HepG2 (cell line): ENCODE measurements around the gene POLR2F. TPM values are rescaled to one million over a fixed set of nuclear protein-coding genes. Genes with fewer than 3 reads are reported as not detected.

Source experiments
- ARNT2 ChIP-seq: sonication (generic); formaldehyde crosslinking; IDR thresholded peaks from 2 replicates; pipeline ENCODE4 v1.8.0; 2022; ENCODE audit warnings: mild to moderate bottlenecking, low read depth, missing genetic modification reagents, moderate library complexity
- ARNTL ChIP-seq: sonication (generic); formaldehyde crosslinking; IDR thresholded peaks from 2 replicates; pipeline ENCODE4 v1.4.0; 2020; ENCODE audit warnings: mild to moderate bottlenecking, missing genetic modification reagents
- ASH2L ChIP-seq: fragments of 300-600, 200-600 bp; sonication (generic); IDR thresholded peaks from 2 replicates; pipeline ENCODE4 v1.7.0; 2017; ENCODE audit warnings: low read depth, mild to moderate bottlenecking, moderate library complexity, mixed read lengths, low read length; ENCODE audit not compliant: insufficient read length
- CAMTA2 ChIP-seq: sonication (generic); formaldehyde crosslinking; IDR thresholded peaks from 2 replicates; pipeline ENCODE4 v1.4.0; 2020; ENCODE audit warnings: mild to moderate bottlenecking, missing genetic modification reagents, borderline replicate concordance
- GFI1 ChIP-seq: sonication (generic); formaldehyde crosslinking; IDR thresholded peaks from 2 replicates; pipeline ENCODE4 v1.5.0; 2020; ENCODE audit warnings: missing genetic modification reagents, mild to moderate bottlenecking, borderline replicate concordance
- GPN1 ChIP-seq: sonication (generic); formaldehyde crosslinking; IDR thresholded peaks from 2 replicates; pipeline ENCODE4 v1.5.1; 2020; ENCODE audit warnings: missing genetic modification reagents, borderline replicate concordance
- IKZF4 ChIP-seq: sonication (generic); formaldehyde crosslinking; IDR thresholded peaks from 2 replicates; pipeline ENCODE4 v1.5.1; 2020; ENCODE audit warnings: borderline replicate concordance, mild to moderate bottlenecking, low read depth, missing genetic modification reagents; ENCODE audit errors: not compliant biosample characterization
- NR2F2 ChIP-seq: IDR thresholded peaks from 2 replicates; pipeline ENCODE4 v1.6.1; 2012; ENCODE audit warnings: low read depth, inconsistent platforms, borderline replicate concordance
- PHF5A ChIP-seq: IDR thresholded peaks from one replicate; pipeline ENCODE4 v1.6.1; 2018; ENCODE audit warnings: low read depth, missing genetic modification reagents; ENCODE audit not compliant: unreplicated experiment
- RFX1 ChIP-seq: fragments of 450-650 bp; IDR thresholded peaks from 2 replicates; pipeline ENCODE4 v1.6.1; 2017
- TARDBP ChIP-seq: sonication (generic); formaldehyde crosslinking; IDR thresholded peaks from 2 replicates; pipeline ENCODE4 v1.8.0; 2022; ENCODE audit warnings: mild to moderate bottlenecking, missing genetic modification reagents
- ZNF138 ChIP-seq: sonication (generic); formaldehyde crosslinking; IDR thresholded peaks from 2 replicates; pipeline ENCODE4 v1.5.0; 2020; ENCODE audit warnings: mild to moderate bottlenecking, low read depth, missing genetic modification reagents
- ZNF224 ChIP-seq: sonication (generic); formaldehyde crosslinking; IDR thresholded peaks from 2 replicates; pipeline ENCODE4 v1.5.0; 2020; ENCODE audit warnings: mild to moderate bottlenecking, missing genetic modification reagents
- ZNF234 ChIP-seq: sonication (generic); formaldehyde crosslinking; conservative IDR thresholded peaks from 2 replicates; pipeline ENCODE4 v1.5.1; 2020; ENCODE audit warnings: mild to moderate bottlenecking, missing genetic modification reagents
- ZNF274 ChIP-seq: sonication (generic); formaldehyde crosslinking; IDR thresholded peaks from 2 replicates; pipeline ENCODE4 v1.5.1; 2020; ENCODE audit warnings: mild to moderate bottlenecking, missing genetic modification reagents
- ZNF280D ChIP-seq: sonication (generic); formaldehyde crosslinking; IDR thresholded peaks from 2 replicates; pipeline ENCODE4 v1.5.1; 2020; ENCODE audit warnings: mild to moderate bottlenecking, missing genetic modification reagents
- ZNF333 ChIP-seq: sonication (generic); formaldehyde crosslinking; IDR thresholded peaks from 2 replicates; pipeline ENCODE4 v1.4.0; 2020; ENCODE audit warnings: mild to moderate bottlenecking, missing genetic modification reagents, borderline replicate concordance
- ZNF572 ChIP-seq: sonication (generic); formaldehyde crosslinking; IDR thresholded peaks from 2 replicates; pipeline ENCODE4 v1.5.1; 2020; ENCODE audit warnings: mild to moderate bottlenecking, missing genetic modification reagents
- ZNF687 ChIP-seq: sonication (generic); formaldehyde crosslinking; IDR thresholded peaks from 2 replicates; pipeline ENCODE4 v1.5.1; 2020; ENCODE audit warnings: mild to moderate bottlenecking, missing genetic modification reagents, moderate library complexity
- ZNF788 ChIP-seq: sonication (generic); formaldehyde crosslinking; IDR thresholded peaks from 2 replicates; pipeline ENCODE4 v1.5.0; 2020; ENCODE audit warnings: mild to moderate bottlenecking, missing genetic modification reagents, borderline replicate concordance
- ZNF816 ChIP-seq: sonication (generic); formaldehyde crosslinking; IDR thresholded peaks from 2 replicates; pipeline ENCODE4 v1.8.0; 2022; ENCODE audit warnings: missing genetic modification reagents, mild to moderate bottlenecking, borderline replicate concordance
- ZSCAN31 ChIP-seq: sonication (generic); formaldehyde crosslinking; IDR thresholded peaks from 2 replicates; pipeline ENCODE4 v1.5.0; 2020; ENCODE audit warnings: low read depth, mild to moderate bottlenecking, missing genetic modification reagents
- polyA plus RNA-seq, 8 experiments: library from polyadenylated mRNA; depleted of rRNA in 3 of 8; stranded (reverse) in 7 of 8; unstranded in 1 of 8; fragments of >200 nt; fragmentation: Illumina TruSeq in 4 of 8; extraction: Trizol in 4 of 8; gene quantifications; 2 replicates each; pipeline versions ENCODE4 v1.2.1 to v1.2.3, GENCODE V29; 2011 to 2016; ENCODE audit warnings: low read depth in 4 of 8, missing spikeins in 1 of 8, mixed read lengths in 1 of 8; ENCODE audit not compliant: insufficient read depth in 1 of 8
- total RNA-seq, 5 experiments: library from RNA; depleted of rRNA; stranded (reverse); fragments of >200 nt; fragmentation: Illumina TruSeq; extraction: Trizol; gene quantifications; 2 replicates each; pipeline ENCODE4 v1.2.3, GENCODE V29; 2016; ENCODE audit warnings: low read depth in 1 of 5

The POLR2F gene
- total and polyA plus RNA-seq, 2 of the 13 experiments (the other 11 are each of a cell fraction or from before 2014, with no cell fraction given) = 135 to 158 TPM

- TF ChIP-seq ZNF280D (CRISPR knock-in tag) (peak; percentile 61; the same call in 1 of the 2 replicates), ZNF333 (CRISPR knock-in tag) (peak; percentile 78; the same call in 1 of the 2 replicates), ZNF224 (0 out of 2 replicates have a peak, but pooled peaks have one; percentile 0), TARDBP (CRISPR knock-in tag) (0 out of 2 replicates have a peak, but pooled peaks have one; percentile 15), NR2F2 (no peak), ZNF572 (CRISPR knock-in tag) (peak; percentile 85; the same call in 1 of the 2 replicates), ZNF816 (CRISPR knock-in tag) (no peak), PHF5A (peak; percentile 57), ZNF687 (CRISPR knock-in tag) (peak; percentile 81), ZNF274 (peak; percentile 70; the same call in 1 of the 2 replicates), ARNTL (CRISPR knock-in tag) (no peak), GFI1 (CRISPR knock-in tag) (no peak), ASH2L (peak; percentile 87), GPN1 (CRISPR knock-in tag) (no peak), IKZF4 (CRISPR knock-in tag) (peak; percentile 27), ZNF788 (CRISPR knock-in tag) (peak; percentile 52; the same call in 1 of the 2 replicates), ZNF138 (CRISPR knock-in tag) (0 out of 2 replicates have a peak, but pooled peaks have one; percentile 40), CAMTA2 (CRISPR knock-in tag) (peak; percentile 35; the same call in 1 of the 2 replicates), ZNF234 (CRISPR knock-in tag) (0 out of 2 replicates have a peak, but pooled peaks have one; percentile 64), ZSCAN31 (CRISPR knock-in tag) (0 out of 2 replicates have a peak, but pooled peaks have one; percentile 23), RFX1 (peak; percentile 72; the same call in 1 of the 2 replicates), ARNT2 (CRISPR knock-in tag) (0 out of 2 replicates have a peak, but pooled peaks have one; percentile 33)
Measured at GRCh38 chr22:37953437-37954179, at the start of gene POLR2F, which contains the start of gene C22orf23 (continued).
